Esophagus squamous epithelium (tissue), 5 donors: ENCODE measurements around the gene TTC21A. TPM values are rescaled to one million over a fixed set of nuclear protein-coding genes. Genes with fewer than 3 reads are reported as not detected.

Experiments
- DNase-seq: peaks from one replicate; lab custom pipeline; 2025; lab: John Stamatoyannopoulos, UW
- H3K27ac ChIP-seq, 4 donors: fragments of 200-600 bp; sonication (generic); one replicate each; pipeline ENCODE4 v1.5.1; 2016 to 2019; ENCODE audit warnings: mild to moderate bottlenecking in 1 of 4
- H3K27me3 ChIP-seq, 4 donors: fragments of 200-600 bp; sonication (generic); 1 replicate in 3 of 4; 2 replicates in 1 of 4; pipeline versions ENCODE4 v1.5.1 to v1.6.0; 2017 to 2021; ENCODE audit warnings: antibody characterized with exemption in 1 of 4
- H3K36me3 ChIP-seq, 3 donors: fragments of 200-600 bp; sonication (generic); one replicate each; pipeline ENCODE4 v1.5.1; 2016 to 2019
- H3K4me1 ChIP-seq, 3 donors: fragments of 200-600 bp; sonication (generic); one replicate each; pipeline ENCODE4 v1.5.1; 2017 to 2019
- H3K4me3 ChIP-seq, 4 donors: fragments of 200-600 bp; sonication (generic); 1 replicate in 3 of 4; 2 replicates in 1 of 4; pipeline ENCODE4 v1.5.1; 2016 to 2019; ENCODE audit warnings: mild to moderate bottlenecking in 2 of 4, moderate library complexity in 1 of 4
- H3K9me3 ChIP-seq, 3 donors: fragments of 200-600 bp; sonication (generic); one replicate each; pipeline ENCODE4 v1.5.1; 2016 to 2019
- POLR2A ChIP-seq, 4 donors: fragments of 450-650 bp; IDR thresholded peaks; one replicate each; pipeline ENCODE4 v1.6.1; 2017; ENCODE audit warnings: antibody characterized with exemption in 4 of 4, mild to moderate bottlenecking in 4 of 4, moderate library complexity in 3 of 4
- WGBS, 2 donors: methylation state at CpG; one replicate each; pipeline ENCODE4 v1.1.5; 2018; 5-methylcytosine and 5-hydroxymethylcytosine counted together
- intact Hi-C: fragments of 100-400 bp; cut with DNase I; formaldehyde crosslinking; loops from one replicate; pipeline ENCODE4 v1.15.0; 2022
- total RNA-seq, 4 donors: library from RNA; depleted of rRNA; stranded (reverse); fragments of >200 nt; gene quantifications; one replicate each; pipeline ENCODE4 v1.1.0, GENCODE V29; 2016
- TF ChIP-seq, protein P1 (sequence below), 6 experiments: fragments of 450-650 bp in 4 of 6; fragments of 200-600 bp in 2 of 6; sonication (generic) in 2 of 6; IDR thresholded peaks; one replicate each; pipeline ENCODE4 v1.5.1; 2016 to 2019; ENCODE audit warnings: antibody characterized with exemption in 6 of 6, mild to moderate bottlenecking in 4 of 6, moderate library complexity in 4 of 6
- donor health status: DM: yes; HTN: yes; CAD: no.

The TTC21A gene
- total RNA-seq, 4 donors from 2014 or later: 1.6 to 2.9 (median 2.5) TPM

DNA sequence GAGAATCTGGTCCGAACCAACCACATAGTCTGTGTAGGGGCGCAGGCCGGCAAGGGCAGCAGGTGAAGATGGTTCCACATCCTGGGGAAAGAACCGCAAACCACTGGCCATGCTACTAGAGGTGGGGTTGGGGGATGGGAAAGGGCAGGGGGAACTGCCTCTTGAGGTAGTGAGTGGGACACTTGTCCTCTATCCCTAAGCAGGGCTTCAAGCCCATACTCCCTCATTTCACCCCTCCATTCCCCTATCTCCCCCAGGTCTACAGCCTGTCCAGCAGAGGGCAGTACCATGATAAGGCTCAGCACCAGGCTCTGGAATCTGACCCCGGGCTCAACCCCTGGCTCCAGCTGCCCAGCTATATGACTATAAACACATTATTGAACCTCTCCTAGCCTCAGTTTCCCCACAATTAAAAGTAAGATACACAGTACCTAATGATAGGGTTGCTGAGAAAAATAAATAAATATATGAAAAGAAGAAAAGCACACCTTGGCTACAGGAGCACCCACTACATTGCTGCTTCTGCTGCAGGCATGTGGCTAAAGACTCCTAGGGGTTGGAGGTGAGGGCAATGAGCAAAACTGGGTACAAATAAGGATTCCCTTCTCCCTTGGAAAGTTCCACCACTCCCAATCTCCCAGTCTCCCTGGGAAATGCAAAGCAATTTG, 6.3 kb upstream of the TTC21A start:
- 0 to 67% methylated on average over 1 to 3 of the region's 5 CpGs for WGBS, 2 donors
- no peak for DNase-seq
- H3K4me1 ChIP-seq: peaks cover 10 to 52% (median 22%) of the 10 kb centered on the region in 3 donors
- H3K4me3 ChIP-seq: no peak overlapping the region
- no peaks in the 10 kb centered on the region for H3K27me3 ChIP-seq
- no peaks in the 10 kb centered on the region for H3K9me3 ChIP-seq
- peak overlapping the region in 1 of 4 donors; percentile 43 for H3K27ac ChIP-seq
- H3K36me3 ChIP-seq: peaks cover 25 to 56% (median 29%) of the 10 kb centered on the region in 3 donors
- intact Hi-C loops: loop anchor here (10.0 kb wide), 1 partner anchor 184 kb away; the partner anchor contains the start of gene CX3CR1
- TF ChIP-seq, protein P1, sequence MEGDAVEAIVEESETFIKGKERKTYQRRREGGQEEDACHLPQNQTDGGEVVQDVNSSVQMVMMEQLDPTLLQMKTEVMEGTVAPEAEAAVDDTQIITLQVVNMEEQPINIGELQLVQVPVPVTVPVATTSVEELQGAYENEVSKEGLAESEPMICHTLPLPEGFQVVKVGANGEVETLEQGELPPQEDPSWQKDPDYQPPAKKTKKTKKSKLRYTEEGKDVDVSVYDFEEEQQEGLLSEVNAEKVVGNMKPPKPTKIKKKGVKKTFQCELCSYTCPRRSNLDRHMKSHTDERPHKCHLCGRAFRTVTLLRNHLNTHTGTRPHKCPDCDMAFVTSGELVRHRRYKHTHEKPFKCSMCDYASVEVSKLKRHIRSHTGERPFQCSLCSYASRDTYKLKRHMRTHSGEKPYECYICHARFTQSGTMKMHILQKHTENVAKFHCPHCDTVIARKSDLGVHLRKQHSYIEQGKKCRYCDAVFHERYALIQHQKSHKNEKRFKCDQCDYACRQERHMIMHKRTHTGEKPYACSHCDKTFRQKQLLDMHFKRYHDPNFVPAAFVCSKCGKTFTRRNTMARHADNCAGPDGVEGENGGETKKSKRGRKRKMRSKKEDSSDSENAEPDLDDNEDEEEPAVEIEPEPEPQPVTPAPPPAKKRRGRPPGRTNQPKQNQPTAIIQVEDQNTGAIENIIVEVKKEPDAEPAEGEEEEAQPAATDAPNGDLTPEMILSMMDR (IDR thresholded peaks at IDR 0.05): peak; percentile 53 to 68 (median 58)
- no peak for TF ChIP-seq POLR2A (IDR thresholded peaks at IDR 0.05)

DNA sequence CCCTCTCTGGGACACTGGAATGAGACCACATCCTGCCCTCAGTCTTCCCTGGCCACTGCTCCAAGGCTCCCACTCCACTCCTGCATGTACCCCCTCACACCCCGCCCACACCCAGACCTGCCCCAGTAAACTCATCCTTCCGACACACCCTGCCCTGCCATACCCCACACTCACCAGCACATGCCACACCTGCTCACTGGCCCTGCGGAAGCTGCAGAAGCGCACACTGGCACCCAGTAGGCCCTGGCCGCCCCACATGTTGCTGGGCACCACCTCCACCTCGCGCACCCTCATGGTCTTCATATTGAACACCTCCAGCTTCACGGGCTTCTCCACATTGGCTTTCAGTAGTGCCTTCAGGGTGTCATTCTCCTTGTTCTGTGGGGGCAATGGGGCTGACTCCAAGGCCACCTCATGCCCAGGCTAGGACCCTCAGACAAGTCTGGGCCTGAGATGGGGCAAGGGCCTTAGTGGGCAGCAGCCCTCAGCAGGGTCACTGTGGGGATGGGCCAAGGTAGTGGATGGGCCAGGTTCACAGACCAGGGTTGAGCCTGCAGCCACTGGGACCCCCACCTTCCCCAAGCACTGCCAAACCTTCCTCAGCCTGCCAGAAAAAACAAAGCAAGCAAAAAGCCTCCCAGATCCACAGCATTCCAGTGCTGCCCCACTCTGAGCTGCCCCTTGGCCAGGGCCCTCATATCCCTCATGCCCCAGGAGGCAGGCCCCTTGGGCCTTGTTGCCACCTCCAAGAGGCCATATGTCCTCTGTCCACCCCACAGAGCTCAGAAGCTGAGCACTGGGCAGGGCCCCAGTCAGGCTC, 4.8 kb upstream of the TTC21A start:
- Histone ChIP-seq H3K4me3 (no peak overlapping the region), H3K9me3 (no peaks in the 10 kb centered on the region), H3K36me3 (peaks cover 21 to 40% (median 25%) of the 10 kb centered on the region in 3 donors), H3K4me1 (peaks cover 18 to 60% (median 23%) of the 10 kb centered on the region in 3 donors), H3K27me3 (no peaks in the 10 kb centered on the region), H3K27ac (peak overlapping the region in 2 of 4 donors; percentile 1 to 2)
- TF ChIP-seq, protein P1 (IDR thresholded peaks at IDR 0.05): no peak
- TF ChIP-seq POLR2A (IDR thresholded peaks at IDR 0.05): no peak
- 90 to 91% methylated on average over 8 of the region's 8 CpGs for WGBS, 2 donors
- intact Hi-C loops: loop anchor here (10.0 kb wide), 1 partner anchor 182 kb away; the partner anchor contains the start of gene CX3CR1
- no peak for DNase-seq

DNA sequence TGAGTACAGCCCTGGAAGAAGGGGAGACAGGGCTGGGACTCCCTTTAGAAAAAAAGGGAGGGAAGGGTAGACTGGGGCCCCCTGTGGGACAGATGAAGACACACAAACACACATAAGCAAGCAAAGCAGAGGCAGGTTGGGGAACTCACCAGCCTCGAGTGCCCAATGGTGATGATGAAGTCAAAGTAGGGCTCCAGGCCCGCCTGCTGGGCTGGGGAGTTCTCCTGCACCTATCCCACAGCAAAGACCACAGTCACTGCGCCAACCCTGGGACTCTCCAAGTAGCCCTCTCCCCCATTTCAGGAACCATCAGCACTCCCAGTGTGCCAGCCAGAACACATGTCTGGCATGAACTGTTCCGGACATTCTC, 4.2 kb upstream of the TTC21A start:
- Histone ChIP-seq H3K4me1 (peaks cover 18 to 66% (median 27%) of the 10 kb centered on the region in 3 donors), H3K36me3 (peaks cover 16 to 34% (median 19%) of the 10 kb centered on the region in 3 donors), H3K27me3 (no peaks in the 10 kb centered on the region), H3K4me3 (no peak overlapping the region), H3K9me3 (no peaks in the 10 kb centered on the region), H3K27ac (peak overlapping the region in 2 of 4 donors; percentile 1 to 2)
- WGBS, 2 donors: 76 to 92% methylated on average over 2 to 4 of the region's 4 CpGs
- intact Hi-C loops: loop anchor here (10.0 kb wide), 1 partner anchor 181 kb away; the partner anchor contains the start of gene CX3CR1
- TF ChIP-seq, protein P1 (IDR thresholded peaks at IDR 0.05): no peak
- TF ChIP-seq POLR2A (IDR thresholded peaks at IDR 0.05): no peak
- no peak for DNase-seq

DNA sequence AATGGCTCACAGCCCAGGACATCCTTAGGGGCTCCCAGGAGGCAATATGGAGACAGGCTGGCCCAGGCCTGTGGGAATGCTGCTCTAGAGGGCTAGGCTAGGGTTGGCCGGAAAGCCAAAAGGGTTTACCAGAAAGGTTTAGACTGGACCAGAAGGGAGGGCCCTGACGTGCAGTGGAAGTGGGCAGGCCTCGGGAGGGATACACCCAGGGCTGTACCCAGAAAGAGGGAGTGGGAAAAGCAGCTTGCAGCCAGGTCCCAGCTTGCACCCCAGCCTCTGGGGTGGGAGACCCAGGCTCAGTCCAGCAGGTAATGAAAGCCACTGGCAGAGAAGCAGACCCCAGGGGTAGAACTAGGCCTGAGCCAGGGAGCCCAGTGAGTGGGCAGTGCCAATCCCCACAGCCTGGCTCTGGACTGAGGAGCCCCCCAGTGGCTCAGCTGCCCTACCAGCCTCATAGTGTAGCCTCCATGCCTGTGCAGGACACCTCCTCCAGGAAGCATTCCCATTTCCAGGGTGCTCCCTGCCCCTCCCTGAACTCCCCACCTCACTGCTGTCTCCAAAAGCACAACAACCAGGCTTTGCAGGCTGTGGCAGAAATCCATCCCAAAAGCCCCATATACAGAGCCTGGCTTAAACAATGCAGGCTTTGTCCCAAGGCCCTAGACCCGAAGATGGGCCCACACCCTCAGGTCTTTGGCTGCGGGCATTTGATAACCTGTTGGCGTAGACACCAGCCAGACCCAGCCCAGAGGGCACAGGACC, 3.5 kb upstream of the TTC21A start:
- no peak for TF ChIP-seq POLR2A (IDR thresholded peaks at IDR 0.05)
- TF ChIP-seq, protein P1 (IDR thresholded peaks at IDR 0.05): no peak
- Histone ChIP-seq H3K9me3 (no peaks in the 10 kb centered on the region), H3K27me3 (no peaks in the 10 kb centered on the region), H3K36me3 (peaks cover 10 to 28% (median 13%) of the 10 kb centered on the region in 3 donors), H3K4me3 (no peak overlapping the region), H3K4me1 (peaks cover 18 to 73% (median 28%) of the 10 kb centered on the region in 3 donors), H3K27ac (peak overlapping the region in 1 of 4 donors; percentile 8)
- intact Hi-C loops: loop anchor here (10.0 kb wide), 1 partner anchor 181 kb away; the partner anchor contains the start of gene CX3CR1
- WGBS, 2 donors: 59 to 100% methylated on average over 2 to 4 of the region's 6 CpGs
- no peak for DNase-seq
